ENCODE measurements around the gene TMSB15B. TPM values are rescaled to one million over a fixed set of nuclear protein-coding genes. Genes with fewer than 3 reads are reported as not detected.

TMSB15B gene
- total RNA-seq, 1 experiment from 2014 or later: 0.39 TPM

DNA sequence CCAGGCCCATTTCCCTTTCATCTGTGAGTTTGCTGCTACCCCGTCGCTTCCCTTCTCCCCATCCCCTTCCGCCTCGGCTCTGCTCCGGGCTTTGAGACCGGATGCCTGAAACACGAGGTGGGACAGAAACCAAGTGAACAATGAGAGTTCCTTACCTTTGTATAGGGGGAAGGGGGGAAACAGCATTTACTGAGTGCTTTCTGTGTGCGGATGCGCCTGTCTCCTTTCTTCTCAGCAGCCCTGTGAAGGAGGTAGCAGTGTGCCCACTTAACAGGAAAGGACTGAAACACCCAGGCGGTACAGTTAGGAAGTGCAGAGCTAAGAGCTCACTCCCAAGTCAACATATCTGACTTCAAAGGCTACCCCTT is 43.2 kb upstream of the TMSB15B start:
- CTCF ChIA-PET: interaction anchor here (1.0 kb wide), 1 partner anchor 22 kb away, joined by 3 read pairs; no protein-coding TSS in a partner anchor
- Histone ChIP-seq H3K4me2 (ENCODE audit: low read length) (peak overlapping the region; percentile 82), H3K79me2 (ENCODE audit: insufficient read depth, low read length) (no peaks in the 10 kb centered on the region), H3K9ac (ENCODE audit: low read length) (peak overlapping the region; percentile 52), H3K36me3 (ENCODE audit: control insufficient read depth in 1 of 2, insufficient read depth in 2 of 2, low read length in 2 of 2) (no peaks in the 10 kb centered on the region), H3K27me3 (ENCODE audit: insufficient read depth, low read length) (no peaks in the 10 kb centered on the region), H2AFZ (ENCODE audit: low read depth, low read length, poor library complexity, severe bottlenecking) (peak overlapping the region; percentile 74), H3K4me1 (ENCODE audit: control insufficient read depth in 1 of 2, insufficient read depth in 2 of 2, low read length in 2 of 2) (peaks cover 0 to 3% of the 10 kb centered on the region in 2 experiments; a peak in 1 of 4 replicates), H3K27ac (ENCODE audit: low read depth, low read length) (peak overlapping the region; percentile 43; the same call in 1 of the 2 replicates), H4K20me1 (ENCODE audit: insufficient read depth) (no peaks in the 10 kb centered on the region), H3K9me3 (ENCODE audit: control insufficient read depth in 1 of 2, insufficient read depth in 1 of 2, low read depth in 1 of 2, low read length in 2 of 2) (no peaks in the 10 kb centered on the region), H3K4me3 (replicated peaks in 1 of 2; ENCODE audit: low read depth in 1 of 2, low read length in 2 of 2) (peak overlapping the region; percentile 47 to 60), H3K9me2 (ENCODE audit: insufficient read depth) (no peaks in the 10 kb centered on the region)
- DNase-seq (ENCODE audit: low read depth, low spot score) (no peak), ATAC-seq (peak; percentile 65)
- intact Hi-C loops (cut with micrococcal nuclease): no loop called here
- RAD21 ChIA-PET (ENCODE audit: low non-redundant PET in 1 of 2, low total read pairs in 2 of 2, uncharacterized antibody in 2 of 2, unreplicated experiment in 2 of 2): no interaction called here
- no TSS peak for BruUV-seq (replicated peaks)
- POLR2A ChIA-PET: interaction anchor here (1.0 kb wide), 1 partner anchor 13 kb away, joined by 4 read pairs; no protein-coding TSS in a partner anchor
- no peak for TF ChIP-seq ZBTB33 (IDR thresholded peaks at IDR 0.05; ENCODE audit: extremely low read depth, insufficient replicate concordance, low read length)
- TF ChIP-seq ZNF274 (IDR thresholded peaks at IDR 0.05; ENCODE audit: low read depth, low read length): no peak
- no peak for TF ChIP-seq EZH2 (IDR thresholded peaks at IDR 0.05)
- no peak for TF ChIP-seq EZH2phosphoT487 (IDR thresholded peaks at IDR 0.05; ENCODE audit: borderline replicate concordance)
- TF ChIP-seq TCF7L2 (IDR thresholded peaks at IDR 0.05; ENCODE audit: borderline replicate concordance, extremely low read depth, insufficient read depth, insufficient read length): no peak
- no peak for TF ChIP-seq RAD21 (IDR thresholded peaks at IDR 0.05; ENCODE audit: low read depth)
- no peak for TF ChIP-seq ZFX (IDR thresholded peaks at IDR 0.05)
- no peak for TF ChIP-seq YY1 (IDR thresholded peaks at IDR 0.05; ENCODE audit: extremely low read depth, insufficient replicate concordance, low read depth, low read length)
- TF ChIP-seq SRF (IDR thresholded peaks at IDR 0.05; ENCODE audit: low read depth): no peak
- TF ChIP-seq CEBPB (IDR thresholded peaks at IDR 0.05; ENCODE audit: low read depth): no peak
- no peak for TF ChIP-seq FOSL1 (IDR thresholded peaks at IDR 0.05; ENCODE audit: low read depth)
- TF ChIP-seq, protein P1, sequence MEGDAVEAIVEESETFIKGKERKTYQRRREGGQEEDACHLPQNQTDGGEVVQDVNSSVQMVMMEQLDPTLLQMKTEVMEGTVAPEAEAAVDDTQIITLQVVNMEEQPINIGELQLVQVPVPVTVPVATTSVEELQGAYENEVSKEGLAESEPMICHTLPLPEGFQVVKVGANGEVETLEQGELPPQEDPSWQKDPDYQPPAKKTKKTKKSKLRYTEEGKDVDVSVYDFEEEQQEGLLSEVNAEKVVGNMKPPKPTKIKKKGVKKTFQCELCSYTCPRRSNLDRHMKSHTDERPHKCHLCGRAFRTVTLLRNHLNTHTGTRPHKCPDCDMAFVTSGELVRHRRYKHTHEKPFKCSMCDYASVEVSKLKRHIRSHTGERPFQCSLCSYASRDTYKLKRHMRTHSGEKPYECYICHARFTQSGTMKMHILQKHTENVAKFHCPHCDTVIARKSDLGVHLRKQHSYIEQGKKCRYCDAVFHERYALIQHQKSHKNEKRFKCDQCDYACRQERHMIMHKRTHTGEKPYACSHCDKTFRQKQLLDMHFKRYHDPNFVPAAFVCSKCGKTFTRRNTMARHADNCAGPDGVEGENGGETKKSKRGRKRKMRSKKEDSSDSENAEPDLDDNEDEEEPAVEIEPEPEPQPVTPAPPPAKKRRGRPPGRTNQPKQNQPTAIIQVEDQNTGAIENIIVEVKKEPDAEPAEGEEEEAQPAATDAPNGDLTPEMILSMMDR (IDR thresholded peaks at IDR 0.05 in 2 of 3, conservative IDR thresholded peaks at IDR 0.05 in 1 of 3; ENCODE audit: borderline replicate concordance in 1 of 3, insufficient read depth in 1 of 3, low read depth in 2 of 3, low read length in 2 of 3): peak in 2 of 3 experiments; percentile 28 to 45; a peak in 4 of 6 replicates
- no peak for TF ChIP-seq REST (IDR thresholded peaks at IDR 0.05; ENCODE audit: low read depth)
- TF ChIP-seq, protein P2, sequence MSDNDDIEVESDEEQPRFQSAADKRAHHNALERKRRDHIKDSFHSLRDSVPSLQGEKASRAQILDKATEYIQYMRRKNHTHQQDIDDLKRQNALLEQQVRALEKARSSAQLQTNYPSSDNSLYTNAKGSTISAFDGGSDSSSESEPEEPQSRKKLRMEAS (IDR thresholded peaks at IDR 0.05): 0 out of 2 replicates have a peak, but pooled peaks have one; percentile 6
- no peak for TF ChIP-seq EGR1 (IDR thresholded peaks at IDR 0.05; ENCODE audit: low read depth)
- TF ChIP-seq POLR2A (IDR thresholded peaks at IDR 0.05; ENCODE audit: borderline replicate concordance, extremely low read depth, insufficient read depth, insufficient read length): no peak

Measured in HCT116 (cell line).